Measurements from ENCODE around the gene MYO15B.

Gene MYO15B

GRCh38 chr17:75667825-75668224 lies 80.2 kb downstream of the MYO15B start:
- DNase-seq (ENCODE audit: low spot score) (no peak), ATAC-seq (ENCODE audit: low read depth) (no peak)
- no peaks in the 10 kb centered on the region for H3K9me3 ChIP-seq (ENCODE audit: severe bottlenecking)
- H3K4me3 ChIP-seq (ENCODE audit: severe bottlenecking), result peak overlapping the region; percentile 83
- TF ChIP-seq CTCF (IDR thresholded peaks at IDR 0.05; ENCODE audit: poor library complexity, severe bottlenecking), result no peak
- peaks cover 14% of the 10 kb centered on the region for H3K4me1 ChIP-seq (ENCODE audit: insufficient read depth, poor library complexity, severe bottlenecking)
- H3K36me3 ChIP-seq (ENCODE audit: low read depth), result peaks cover 77% of the 10 kb centered on the region
- H3K27me3 ChIP-seq (ENCODE audit: insufficient read depth, poor library complexity, severe bottlenecking), result no peaks in the 10 kb centered on the region
- H3K27ac ChIP-seq (ENCODE audit: poor library complexity, severe bottlenecking), result peak overlapping the region; percentile 53

GRCh38 chr17:75668489-75668888 lies 80.9 kb downstream of the MYO15B start:
- H3K36me3 ChIP-seq (ENCODE audit: low read depth), result peaks cover 77% of the 10 kb centered on the region
- ATAC-seq (ENCODE audit: low read depth) (no peak), DNase-seq (ENCODE audit: low spot score) (no peak)
- no peaks in the 10 kb centered on the region for H3K9me3 ChIP-seq (ENCODE audit: severe bottlenecking)
- H3K27ac ChIP-seq (ENCODE audit: poor library complexity, severe bottlenecking), result peak overlapping the region; percentile 53
- H3K27me3 ChIP-seq (ENCODE audit: insufficient read depth, poor library complexity, severe bottlenecking), result no peaks in the 10 kb centered on the region
- H3K4me3 ChIP-seq (ENCODE audit: severe bottlenecking), result peak overlapping the region; percentile 83
- TF ChIP-seq CTCF (IDR thresholded peaks at IDR 0.05; ENCODE audit: poor library complexity, severe bottlenecking), result no peak
- peaks cover 14% of the 10 kb centered on the region for H3K4me1 ChIP-seq (ENCODE audit: insufficient read depth, poor library complexity, severe bottlenecking)

GRCh38 chr17:75670868-75671267 lies 83.3 kb downstream of the MYO15B start:
- H3K4me3 ChIP-seq (ENCODE audit: severe bottlenecking), result no peak overlapping the region
- peaks cover 76% of the 10 kb centered on the region for H3K36me3 ChIP-seq (ENCODE audit: low read depth)
- DNase-seq (ENCODE audit: low spot score) (no peak), ATAC-seq (ENCODE audit: low read depth) (no peak)
- H3K9me3 ChIP-seq (ENCODE audit: severe bottlenecking), result no peaks in the 10 kb centered on the region
- no peaks in the 10 kb centered on the region for H3K27me3 ChIP-seq (ENCODE audit: insufficient read depth, poor library complexity, severe bottlenecking)
- peaks cover 21% of the 10 kb centered on the region for H3K4me1 ChIP-seq (ENCODE audit: insufficient read depth, poor library complexity, severe bottlenecking)
- no peak overlapping the region for H3K27ac ChIP-seq (ENCODE audit: poor library complexity, severe bottlenecking)
- no peak for TF ChIP-seq CTCF (IDR thresholded peaks at IDR 0.05; ENCODE audit: poor library complexity, severe bottlenecking)

GRCh38 chr17:75672011-75672410 lies 84.4 kb downstream of the MYO15B start:
- Histone ChIP-seq H3K36me3 (ENCODE audit: low read depth) (peaks cover 86% of the 10 kb centered on the region), H3K4me3 (ENCODE audit: severe bottlenecking) (no peak overlapping the region), H3K27me3 (ENCODE audit: insufficient read depth, poor library complexity, severe bottlenecking) (no peaks in the 10 kb centered on the region), H3K27ac (ENCODE audit: poor library complexity, severe bottlenecking) (no peak overlapping the region), H3K9me3 (ENCODE audit: severe bottlenecking) (no peaks in the 10 kb centered on the region), H3K4me1 (ENCODE audit: insufficient read depth, poor library complexity, severe bottlenecking) (peaks cover 18% of the 10 kb centered on the region)
- DNase-seq (ENCODE audit: low spot score) (no peak), ATAC-seq (ENCODE audit: low read depth) (no peak)
- no peak for TF ChIP-seq CTCF (IDR thresholded peaks at IDR 0.05; ENCODE audit: poor library complexity, severe bottlenecking)

- TF ChIP-seq CTCF (IDR thresholded peaks at IDR 0.05; ENCODE audit: poor library complexity, severe bottlenecking), result no peak
- DNase-seq (ENCODE audit: low spot score) (no peak), ATAC-seq (ENCODE audit: low read depth) (peak; percentile 19; the same call in 2 of the 3 replicates)
- no peaks in the 10 kb centered on the region for H3K27me3 ChIP-seq (ENCODE audit: insufficient read depth, poor library complexity, severe bottlenecking)
- H3K36me3 ChIP-seq (ENCODE audit: low read depth), result peaks cover 86% of the 10 kb centered on the region
- peaks cover 16% of the 10 kb centered on the region for H3K4me1 ChIP-seq (ENCODE audit: insufficient read depth, poor library complexity, severe bottlenecking)
- no peaks in the 10 kb centered on the region for H3K9me3 ChIP-seq (ENCODE audit: severe bottlenecking)
- no peak overlapping the region for H3K27ac ChIP-seq (ENCODE audit: poor library complexity, severe bottlenecking)
- H3K4me3 ChIP-seq (ENCODE audit: severe bottlenecking), result no peak overlapping the region
Observed at GRCh38 chr17:75673487-75673886, 85.9 kb downstream of the MYO15B start.

Data from RWPE2 (cell line).